Smooth muscle cell (in vitro differentiated cells): Measurements from ENCODE around the gene ADNP. TPM values are rescaled to one million over a fixed set of nuclear protein-coding genes. Genes with fewer than 3 reads are reported as not detected.

Source experiments
- DNase-seq: peaks from one replicate; lab custom pipeline; 2025; ENCODE audit not compliant: unreplicated experiment; lab: John Stamatoyannopoulos, UW
- H2AFZ ChIP-seq: fragments of 200-600 bp; sonication (generic); 2 replicates; pipeline ENCODE4 v1.6.0; 2016; ENCODE audit warnings: antibody characterized with exemption, low read depth, mild to moderate bottlenecking
- H3F3A ChIP-seq: fragments of 200-600 bp; sonication (generic); 2 replicates; pipeline ENCODE4 v1.6.0; 2017; ENCODE audit warnings: antibody characterized with exemption, low read depth
- H3K27ac ChIP-seq: fragments of 200-600 bp; sonication (generic); 2 replicates; pipeline ENCODE4 v1.5.1; 2016; ENCODE audit warnings: low read depth, mild to moderate bottlenecking
- H3K27me3 ChIP-seq: fragments of 200-600 bp; sonication (generic); 2 replicates; pipeline ENCODE4 v1.6.1; 2016; ENCODE audit warnings: low read depth, mild to moderate bottlenecking
- H3K36me3 ChIP-seq: fragments of 200-600 bp; sonication (generic); 2 replicates; pipeline ENCODE4 v1.5.1; 2016; ENCODE audit warnings: low read depth
- H3K4me1 ChIP-seq: fragments of 200-600 bp; sonication (generic); 2 replicates; pipeline ENCODE4 v1.5.1; 2016; ENCODE audit warnings: low read depth
- H3K4me2 ChIP-seq: fragments of 200-600 bp; sonication (generic); 2 replicates; pipeline ENCODE4 v1.6.0; 2016; ENCODE audit warnings: mild to moderate bottlenecking
- H3K4me3 ChIP-seq: fragments of 200-600 bp; sonication (generic); 2 replicates; pipeline ENCODE4 v1.5.1; 2016; ENCODE audit warnings: mild to moderate bottlenecking
- H3K79me2 ChIP-seq: fragments of 200-600 bp; sonication (generic); 2 replicates; pipeline ENCODE4 v1.6.0; 2016; ENCODE audit warnings: low read depth, mild to moderate bottlenecking
- H3K9ac ChIP-seq: fragments of 200-600 bp; sonication (generic); 2 replicates; pipeline ENCODE4 v1.6.0; 2016; ENCODE audit warnings: low read depth
- H3K9me3 ChIP-seq: fragments of 200-600 bp; sonication (generic); replicated peaks from 2 replicates; pipeline ENCODE4 v1.5.1; 2016; ENCODE audit warnings: low read depth
- H4K20me1 ChIP-seq: fragments of 200-600 bp; sonication (generic); 2 replicates; pipeline ENCODE4 v1.6.0; 2016; ENCODE audit warnings: low read depth
- WGBS: methylation state at CpG from one replicate; pipeline ENCODE4 v1.1.7; 2016; ENCODE audit warnings: low lambda C conversion rate; 5-methylcytosine and 5-hydroxymethylcytosine counted together
- polyA plus RNA-seq: library from polyadenylated mRNA; unstranded; fragments of >200 nt; fragmentation: Nextera tagmentation; extraction: Ambion mirVana; gene quantifications from 2 replicates; pipeline ENCODE4 v1.2.1, GENCODE V29; 2016
- small RNA-seq: library from RNA; depleted of rRNA; stranded (forward); fragments of <200 nt; gene quantifications from one replicate; pipeline ENCODE3, GENCODE V24; 2014
- total RNA-seq: library from RNA; depleted of rRNA; stranded (reverse); fragments of >200 nt; gene quantifications from 2 replicates; pipeline ENCODE4 v1.2.3, GENCODE V29; 2014
- TF ChIP-seq, protein P1 (sequence below): fragments of 200-600 bp; sonication (generic); IDR thresholded peaks from 2 replicates; pipeline ENCODE4 v1.5.1; 2017; ENCODE audit warnings: borderline replicate concordance, mild to moderate bottlenecking, antibody characterized with exemption; ENCODE audit not compliant: insufficient read depth, poor library complexity, severe bottlenecking

Gene ADNP
- total and polyA plus RNA-seq, 2 experiments from 2014 or later = 14.2 to 57.4 TPM

DNA sequence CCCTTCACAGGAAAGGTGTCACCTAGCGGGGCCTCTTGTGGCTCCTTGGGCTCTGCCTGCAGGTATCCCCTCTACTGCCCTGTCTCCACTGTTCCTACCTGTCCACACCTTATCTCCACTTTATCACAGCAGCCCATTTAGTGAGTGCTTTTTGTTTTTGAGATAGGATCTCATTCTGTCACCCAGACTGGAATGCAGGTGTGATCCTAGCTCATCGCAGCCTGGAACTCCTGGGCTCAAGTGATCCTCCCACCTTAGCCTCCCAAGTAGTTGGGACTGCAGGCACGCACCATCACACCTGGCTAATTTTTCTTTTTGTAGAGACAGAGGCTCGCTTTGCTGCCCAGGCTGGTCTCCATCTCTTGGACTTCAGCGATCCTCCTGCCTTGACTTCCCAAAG is 88.4 kb downstream of the ADNP start:
- 87% methylated on average over 5 of the region's 5 CpGs for WGBS
- Histone ChIP-seq H3K36me3 (no peaks in the 10 kb centered on the region), H2AFZ (no peak overlapping the region), H3K4me2 (no peak overlapping the region), H3K27ac (no peak overlapping the region), H3K4me3 (no peak overlapping the region), H3F3A (no peaks in the 10 kb centered on the region), H4K20me1 (no peaks in the 10 kb centered on the region), H3K27me3 (no peaks in the 10 kb centered on the region), H3K79me2 (no peaks in the 10 kb centered on the region), H3K4me1 (no peaks in the 10 kb centered on the region), H3K9ac (no peak overlapping the region), H3K9me3 (no peaks in the 10 kb centered on the region)
- TF ChIP-seq, protein P1, sequence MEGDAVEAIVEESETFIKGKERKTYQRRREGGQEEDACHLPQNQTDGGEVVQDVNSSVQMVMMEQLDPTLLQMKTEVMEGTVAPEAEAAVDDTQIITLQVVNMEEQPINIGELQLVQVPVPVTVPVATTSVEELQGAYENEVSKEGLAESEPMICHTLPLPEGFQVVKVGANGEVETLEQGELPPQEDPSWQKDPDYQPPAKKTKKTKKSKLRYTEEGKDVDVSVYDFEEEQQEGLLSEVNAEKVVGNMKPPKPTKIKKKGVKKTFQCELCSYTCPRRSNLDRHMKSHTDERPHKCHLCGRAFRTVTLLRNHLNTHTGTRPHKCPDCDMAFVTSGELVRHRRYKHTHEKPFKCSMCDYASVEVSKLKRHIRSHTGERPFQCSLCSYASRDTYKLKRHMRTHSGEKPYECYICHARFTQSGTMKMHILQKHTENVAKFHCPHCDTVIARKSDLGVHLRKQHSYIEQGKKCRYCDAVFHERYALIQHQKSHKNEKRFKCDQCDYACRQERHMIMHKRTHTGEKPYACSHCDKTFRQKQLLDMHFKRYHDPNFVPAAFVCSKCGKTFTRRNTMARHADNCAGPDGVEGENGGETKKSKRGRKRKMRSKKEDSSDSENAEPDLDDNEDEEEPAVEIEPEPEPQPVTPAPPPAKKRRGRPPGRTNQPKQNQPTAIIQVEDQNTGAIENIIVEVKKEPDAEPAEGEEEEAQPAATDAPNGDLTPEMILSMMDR = no peak
- no peak for DNase-seq

Small RNAs within 50 kb of the gene (small RNA-seq; reads per million reads assigned to genes)
- gene TMSB4XP6 = not detected

Other genes starting within 250 kb of the ADNP start
- gene RIPOR3, start 239.9 kb downstream of the ADNP start, total RNA-seq = 0.18 and 0.40 TPM in 2 replicates
- 1.2 and 4.9 TPM in 2 replicates for gene RIPOR3, start 239.9 kb downstream of the ADNP start, polyA plus RNA-seq
- gene PARD6B, start 199.9 kb downstream of the ADNP start, total RNA-seq = 4.6 and 6.5 TPM in 2 replicates
- 0.26 and 1.7 TPM in 2 replicates for gene PARD6B, start 199.9 kb downstream of the ADNP start, polyA plus RNA-seq
- 1.1 and 5.3 TPM in 2 replicates for gene BCAS4, start 136.4 kb downstream of the ADNP start, total RNA-seq
- gene BCAS4, start 136.4 kb downstream of the ADNP start, polyA plus RNA-seq = 13.1 and 14.1 TPM in 2 replicates
- gene DPM1, start 27.1 kb upstream of the ADNP start, total RNA-seq = 141 and 148 TPM in 2 replicates
- gene DPM1, start 27.1 kb upstream of the ADNP start, polyA plus RNA-seq = 89.1 and 104 TPM in 2 replicates
- 3.7 and 5.2 TPM in 2 replicates for gene MOCS3, start 27.4 kb upstream of the ADNP start, total RNA-seq
- 3.2 and 3.7 TPM in 2 replicates for gene MOCS3, start 27.4 kb upstream of the ADNP start, polyA plus RNA-seq
- gene KCNG1, start 91.7 kb upstream of the ADNP start, total RNA-seq = 37.4 and 51.2 TPM in 2 replicates
- gene KCNG1, start 91.7 kb upstream of the ADNP start, polyA plus RNA-seq = 52.0 and 54.1 TPM in 2 replicates